Retinal pigment epithelial cell (primary cell): Measurements from ENCODE around the gene CCDC38.

Experiments used
- DNase-seq: peaks from one replicate; pipeline ENCODE4 v3.0.0-alpha.2; 2010; ENCODE audit warnings: low read depth
- H3K4me3 ChIP-seq: 2 replicates; pipeline ENCODE4 v1.5.1; 2011; ENCODE audit warnings: mild to moderate bottlenecking, low read length, control low read depth, moderate library complexity
- TF ChIP-seq, protein P1 (sequence below): conservative IDR thresholded peaks from 2 replicates; pipeline ENCODE4 v1.5.1; 2011; ENCODE audit warnings: low read depth, low read length, control low read depth, inconsistent platforms

The CCDC38 gene

DNA sequence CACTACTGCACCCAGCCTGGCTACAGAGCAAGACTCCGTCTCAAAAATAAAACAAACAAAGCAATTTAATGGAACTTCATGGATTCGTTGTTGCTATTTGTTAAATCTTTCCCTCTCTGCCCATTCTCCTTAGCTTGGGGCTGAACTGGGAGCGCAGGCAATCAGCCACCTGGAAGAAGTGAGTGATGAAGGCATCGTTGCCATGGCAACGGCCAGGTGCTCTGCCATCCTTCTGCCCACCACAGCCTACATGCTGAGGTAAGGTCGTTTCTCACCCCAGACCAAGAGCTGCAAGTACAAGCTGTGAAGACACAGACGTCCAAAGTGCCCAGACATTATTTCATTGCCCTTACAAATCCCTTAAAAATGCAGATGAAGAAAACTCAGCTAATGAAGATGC lies 19.8 kb upstream of the CCDC38 start:
- DNase-seq = no peak
- H3K4me3 ChIP-seq = no peak overlapping the region
- TF ChIP-seq, protein P1, sequence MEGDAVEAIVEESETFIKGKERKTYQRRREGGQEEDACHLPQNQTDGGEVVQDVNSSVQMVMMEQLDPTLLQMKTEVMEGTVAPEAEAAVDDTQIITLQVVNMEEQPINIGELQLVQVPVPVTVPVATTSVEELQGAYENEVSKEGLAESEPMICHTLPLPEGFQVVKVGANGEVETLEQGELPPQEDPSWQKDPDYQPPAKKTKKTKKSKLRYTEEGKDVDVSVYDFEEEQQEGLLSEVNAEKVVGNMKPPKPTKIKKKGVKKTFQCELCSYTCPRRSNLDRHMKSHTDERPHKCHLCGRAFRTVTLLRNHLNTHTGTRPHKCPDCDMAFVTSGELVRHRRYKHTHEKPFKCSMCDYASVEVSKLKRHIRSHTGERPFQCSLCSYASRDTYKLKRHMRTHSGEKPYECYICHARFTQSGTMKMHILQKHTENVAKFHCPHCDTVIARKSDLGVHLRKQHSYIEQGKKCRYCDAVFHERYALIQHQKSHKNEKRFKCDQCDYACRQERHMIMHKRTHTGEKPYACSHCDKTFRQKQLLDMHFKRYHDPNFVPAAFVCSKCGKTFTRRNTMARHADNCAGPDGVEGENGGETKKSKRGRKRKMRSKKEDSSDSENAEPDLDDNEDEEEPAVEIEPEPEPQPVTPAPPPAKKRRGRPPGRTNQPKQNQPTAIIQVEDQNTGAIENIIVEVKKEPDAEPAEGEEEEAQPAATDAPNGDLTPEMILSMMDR = no peak

DNA sequence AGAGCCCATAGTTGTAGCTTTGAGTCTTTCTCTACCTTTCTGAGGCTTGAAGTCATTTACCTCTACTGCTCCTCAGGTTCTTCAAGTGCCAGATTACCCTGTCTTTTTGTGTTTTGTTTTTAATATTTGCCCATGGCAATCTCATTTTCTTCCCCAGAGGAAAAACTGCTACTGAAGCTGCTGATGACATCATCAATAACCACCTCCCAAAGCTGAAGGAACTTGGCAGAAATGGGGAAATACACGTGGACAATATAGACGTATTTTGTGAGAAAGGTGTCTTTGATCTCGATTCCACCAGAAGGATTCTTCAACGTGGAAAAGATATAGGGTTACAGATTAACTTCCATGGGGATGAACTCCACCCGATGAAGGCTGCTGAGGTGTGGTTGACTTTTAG lies 17.8 kb upstream of the CCDC38 start:
- TF ChIP-seq, protein P1 = no peak
- no peak overlapping the region for H3K4me3 ChIP-seq
- DNase-seq = no peak

DNA sequence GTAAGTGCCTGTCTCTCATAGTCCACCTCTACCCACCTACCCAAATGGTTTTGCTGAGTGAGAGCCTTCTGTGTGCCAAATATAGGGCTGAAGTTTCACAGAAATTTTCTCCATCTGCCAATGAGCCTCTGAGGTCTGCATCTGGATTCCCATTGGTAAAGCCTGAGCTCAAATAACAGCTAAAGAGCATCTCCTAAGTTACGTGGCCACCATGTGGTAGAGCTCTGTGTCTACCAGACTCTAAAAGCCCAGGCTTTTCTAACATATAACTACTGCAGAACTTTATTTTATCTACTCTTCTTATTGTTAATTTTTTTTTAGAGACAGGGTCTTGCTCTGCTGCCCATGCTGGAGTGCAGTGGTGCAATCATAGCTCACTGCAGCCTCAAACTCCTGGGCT lies 16.7 kb upstream of the CCDC38 start:
- no peak for DNase-seq
- no peak overlapping the region for H3K4me3 ChIP-seq
- TF ChIP-seq, protein P1 = no peak

DNA sequence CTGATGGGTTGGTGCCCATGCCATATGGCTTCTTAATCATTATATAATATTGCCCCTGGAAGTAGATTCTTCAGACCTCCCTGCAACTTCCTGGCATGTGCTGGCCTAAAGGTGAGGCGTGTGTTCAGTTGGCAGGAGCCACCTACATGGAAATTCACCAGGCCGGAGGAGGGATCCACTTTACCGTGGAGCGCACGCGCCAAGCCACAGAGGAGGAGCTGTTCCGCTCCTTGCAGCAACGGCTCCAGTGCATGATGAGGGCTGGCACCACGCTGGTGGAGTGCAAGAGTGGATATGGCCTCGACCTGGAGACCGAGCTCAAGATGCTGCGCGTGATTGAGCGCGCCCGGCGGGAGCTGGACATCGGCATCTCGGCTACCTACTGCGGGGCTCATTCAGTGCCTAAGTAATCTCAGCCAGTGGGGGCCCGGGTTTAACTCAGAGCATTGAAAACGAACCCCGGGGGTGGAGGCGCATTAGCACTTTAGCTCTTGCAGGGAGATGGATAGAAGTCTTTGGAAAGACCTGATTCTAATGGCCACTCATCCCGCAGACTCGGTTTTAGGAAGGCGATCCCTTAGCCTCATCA lies 14.2 kb upstream of the CCDC38 start:
- no peak overlapping the region for H3K4me3 ChIP-seq
- TF ChIP-seq, protein P1 = no peak
- DNase-seq = no peak

DNA sequence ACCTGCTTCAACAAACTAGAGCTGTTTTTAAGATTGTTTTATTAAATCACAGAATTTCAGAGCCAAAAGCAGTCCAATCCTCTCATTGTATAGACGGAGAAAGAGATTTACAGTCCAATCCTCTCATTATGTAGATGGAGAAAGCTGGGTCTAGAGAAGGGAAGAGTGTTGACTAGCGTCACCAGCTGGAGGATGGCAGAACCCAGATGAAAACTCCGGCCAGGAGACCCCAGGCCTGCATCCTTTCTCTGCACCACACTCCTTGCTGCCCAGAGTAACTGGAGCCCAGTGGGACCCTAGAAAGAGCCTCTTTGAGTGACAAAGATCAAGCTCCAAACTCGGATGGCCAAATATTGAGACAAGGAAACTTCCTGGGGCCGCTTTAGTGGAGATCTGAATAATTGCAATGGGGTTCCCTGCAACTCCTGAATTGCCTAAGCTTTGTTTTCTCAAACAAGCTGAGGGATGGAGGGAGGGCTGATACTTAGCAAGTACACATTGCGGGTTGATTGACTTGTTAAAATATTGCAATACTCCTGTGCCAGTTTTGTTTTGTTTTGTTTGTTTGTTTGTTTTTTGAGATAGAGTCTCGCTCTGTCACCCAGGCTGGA lies 13.2 kb upstream of the CCDC38 start:
- H3K4me3 ChIP-seq = no peak overlapping the region
- TF ChIP-seq, protein P1 = no peak
- no peak for DNase-seq

DNA sequence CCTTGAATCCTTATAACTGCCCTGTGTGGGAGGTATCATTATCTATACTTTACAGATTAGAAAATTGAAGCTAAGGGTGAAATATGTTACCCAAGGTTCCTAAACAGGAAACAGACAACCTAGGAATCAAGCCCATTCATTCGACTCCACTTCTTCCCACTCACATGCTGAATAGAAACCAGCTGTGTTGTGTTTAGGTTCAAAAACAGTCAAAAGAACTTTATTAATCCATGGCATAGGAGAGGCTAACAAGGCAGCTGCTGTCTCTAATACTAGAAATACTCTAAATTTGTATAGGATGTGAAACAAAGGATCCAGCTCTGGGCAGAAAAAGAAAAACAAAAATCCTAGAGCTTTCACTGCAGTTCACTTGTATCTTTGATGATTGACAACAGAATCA lies 10.6 kb upstream of the CCDC38 start:
- H3K4me3 ChIP-seq = no peak overlapping the region
- TF ChIP-seq, protein P1 = no peak
- DNase-seq = no peak

DNA sequence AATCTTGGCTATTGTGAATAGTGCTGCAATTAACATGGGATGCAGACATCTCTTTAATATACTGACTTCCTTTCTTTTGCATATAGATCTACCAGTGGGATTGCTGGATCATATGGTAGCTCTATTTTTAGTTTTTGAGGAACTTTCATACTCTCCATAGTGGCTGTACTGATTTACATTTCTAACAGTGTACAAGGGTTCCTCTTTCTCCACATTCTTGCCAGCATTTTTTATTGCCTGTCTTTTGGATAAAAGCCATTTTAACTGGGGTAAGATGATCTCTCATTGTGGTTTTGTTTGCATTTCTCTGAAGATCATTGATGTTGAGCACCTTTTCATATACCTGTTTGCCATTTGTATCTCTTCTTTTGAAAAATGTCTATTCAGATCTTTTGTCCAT lies 9.1 kb upstream of the CCDC38 start:
- no peak for DNase-seq
- TF ChIP-seq, protein P1 = no peak
- no peak overlapping the region for H3K4me3 ChIP-seq
